ENCODE measurements around the gene RTN4.

Gene RTN4

DNA sequence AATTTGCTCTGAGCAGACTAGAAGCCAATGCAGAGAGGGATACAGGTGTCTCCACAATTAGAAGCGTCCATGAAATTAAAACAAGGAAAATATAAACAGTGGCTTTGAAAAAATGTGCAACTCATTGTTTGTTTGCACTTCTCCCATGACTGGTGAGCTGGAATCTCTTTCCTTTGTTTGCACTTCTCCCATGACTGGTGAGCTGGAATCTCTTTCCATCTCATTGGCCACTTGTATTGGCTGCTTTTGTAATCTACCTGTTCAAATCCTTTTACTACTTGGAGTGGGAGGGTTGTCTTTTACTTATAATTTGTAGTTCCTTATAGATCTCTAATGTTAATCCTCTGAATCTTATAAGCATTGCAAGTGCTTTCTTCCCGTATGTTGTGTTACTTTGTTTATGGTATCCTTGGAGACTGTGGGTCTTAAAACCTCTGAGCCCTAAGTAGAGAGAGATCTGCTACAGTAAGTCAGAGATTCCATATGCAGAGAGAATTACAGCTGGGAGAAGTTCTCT, 94.1 kb downstream of the RTN4 start:
- no peaks in the 10 kb centered on the region for H3K9me3 ChIP-seq (ENCODE audit: control insufficient read depth, low read length)
- no peaks in the 10 kb centered on the region for H3K27me3 ChIP-seq (replicated peaks; ENCODE audit: control insufficient read depth, insufficient read depth, low read length, poor library complexity, severe bottlenecking)
- H3K4me1 ChIP-seq (ENCODE audit: control insufficient read depth, insufficient read depth, low read length, poor library complexity, severe bottlenecking): no peaks in the 10 kb centered on the region
- H3K4me3 ChIP-seq (ENCODE audit: insufficient read depth, low read depth, low read length, poor library complexity, severe bottlenecking): no peak overlapping the region
- no peak for DNase-seq
- H3K36me3 ChIP-seq (ENCODE audit: control insufficient read depth, insufficient read depth, low read length): no peaks in the 10 kb centered on the region
- no peak overlapping the region for H3K27ac ChIP-seq (ENCODE audit: insufficient read depth, low read length, poor library complexity, severe bottlenecking)

DNA sequence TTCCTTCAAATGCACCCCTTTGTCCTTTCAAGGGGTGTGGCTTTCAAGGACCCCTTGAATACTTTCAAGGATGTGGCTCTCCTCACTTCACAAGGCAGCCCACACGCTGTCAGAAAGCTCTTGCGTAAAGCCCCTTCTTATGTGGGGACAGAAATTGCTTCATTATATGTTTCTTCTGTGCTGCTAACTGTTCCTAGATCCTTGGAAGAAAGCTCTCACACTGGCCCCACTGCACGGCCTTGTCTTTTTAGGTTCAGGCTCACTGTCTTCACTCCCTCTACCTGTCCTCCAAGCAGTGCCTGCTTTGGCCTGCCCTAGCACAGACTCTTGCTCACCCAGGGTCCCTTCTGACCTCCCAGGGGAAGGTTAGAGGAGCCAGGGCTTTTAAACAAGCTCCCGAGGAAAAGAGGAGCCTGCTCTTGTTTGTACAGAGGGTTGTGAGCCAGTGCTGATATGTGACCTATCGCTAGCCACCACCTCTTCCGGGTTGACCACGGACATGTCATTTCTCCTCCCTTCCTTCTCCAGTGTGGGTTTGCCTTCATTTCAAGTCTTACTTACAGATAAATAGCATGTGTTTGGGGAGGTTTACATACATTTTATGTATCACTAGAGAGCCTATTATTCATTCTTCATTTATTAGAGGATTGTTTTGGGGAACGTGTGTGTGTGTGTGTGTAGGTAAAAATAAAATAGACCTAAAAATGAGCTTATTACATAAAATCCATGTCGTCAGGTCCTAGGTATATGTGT, 94.7 kb downstream of the RTN4 start:
- no peaks in the 10 kb centered on the region for H3K4me1 ChIP-seq (ENCODE audit: control insufficient read depth, insufficient read depth, low read length, poor library complexity, severe bottlenecking)
- DNase-seq: no peak
- no peaks in the 10 kb centered on the region for H3K36me3 ChIP-seq (ENCODE audit: control insufficient read depth, insufficient read depth, low read length)
- H3K27ac ChIP-seq (ENCODE audit: insufficient read depth, low read length, poor library complexity, severe bottlenecking): no peak overlapping the region
- no peak overlapping the region for H3K4me3 ChIP-seq (ENCODE audit: insufficient read depth, low read depth, low read length, poor library complexity, severe bottlenecking)
- no peaks in the 10 kb centered on the region for H3K27me3 ChIP-seq (replicated peaks; ENCODE audit: control insufficient read depth, insufficient read depth, low read length, poor library complexity, severe bottlenecking)
- H3K9me3 ChIP-seq (ENCODE audit: control insufficient read depth, low read length): no peaks in the 10 kb centered on the region

DNA sequence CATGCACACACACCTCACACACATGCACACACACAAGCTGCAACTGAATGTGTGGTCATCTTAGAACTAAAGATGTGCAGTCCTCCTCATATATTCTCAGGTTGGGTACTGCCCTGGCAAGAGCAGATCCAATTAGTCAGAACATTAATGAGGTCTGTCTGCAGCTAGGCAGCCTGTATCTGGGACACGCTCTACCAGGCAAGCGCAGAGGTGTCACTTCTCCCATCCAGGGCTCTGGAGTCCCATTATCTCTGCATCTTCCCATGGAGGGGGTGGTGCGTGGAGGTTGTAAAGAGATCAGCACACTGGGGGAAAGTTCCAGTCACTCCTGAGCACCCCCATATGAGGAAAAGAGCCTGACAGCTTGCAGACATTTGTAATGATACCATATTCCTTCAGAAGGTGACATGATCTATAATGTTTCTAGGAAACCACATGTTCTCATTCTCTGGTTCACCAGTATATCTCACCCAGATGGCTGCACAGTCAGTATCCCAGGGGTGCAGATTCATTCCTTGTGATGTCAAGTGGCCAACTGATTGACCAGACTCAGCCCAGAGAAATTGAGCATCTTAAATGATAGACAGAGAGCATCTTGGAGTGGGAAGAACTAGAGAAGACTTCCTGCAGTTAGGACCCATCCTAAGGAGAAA, 95.4 kb downstream of the RTN4 start:
- DNase-seq: no peak
- Histone ChIP-seq H3K9me3 (ENCODE audit: control insufficient read depth, low read length) (no peaks in the 10 kb centered on the region), H3K27ac (ENCODE audit: insufficient read depth, low read length, poor library complexity, severe bottlenecking) (no peak overlapping the region), H3K27me3 (replicated peaks; ENCODE audit: control insufficient read depth, insufficient read depth, low read length, poor library complexity, severe bottlenecking) (no peaks in the 10 kb centered on the region), H3K4me3 (ENCODE audit: insufficient read depth, low read depth, low read length, poor library complexity, severe bottlenecking) (no peak overlapping the region), H3K4me1 (ENCODE audit: control insufficient read depth, insufficient read depth, low read length, poor library complexity, severe bottlenecking) (no peaks in the 10 kb centered on the region), H3K36me3 (ENCODE audit: control insufficient read depth, insufficient read depth, low read length) (no peaks in the 10 kb centered on the region)

GRCh38 chr2:54954158-54954557, 96.1 kb downstream of the RTN4 start:
- Histone ChIP-seq H3K36me3 (ENCODE audit: control insufficient read depth, insufficient read depth, low read length) (no peaks in the 10 kb centered on the region), H3K9me3 (ENCODE audit: control insufficient read depth, low read length) (no peaks in the 10 kb centered on the region), H3K4me1 (ENCODE audit: control insufficient read depth, insufficient read depth, low read length, poor library complexity, severe bottlenecking) (no peaks in the 10 kb centered on the region), H3K4me3 (ENCODE audit: insufficient read depth, low read depth, low read length, poor library complexity, severe bottlenecking) (no peak overlapping the region), H3K27ac (ENCODE audit: insufficient read depth, low read length, poor library complexity, severe bottlenecking) (no peak overlapping the region), H3K27me3 (replicated peaks; ENCODE audit: control insufficient read depth, insufficient read depth, low read length, poor library complexity, severe bottlenecking) (no peaks in the 10 kb centered on the region)
- DNase-seq: no peak

DNA sequence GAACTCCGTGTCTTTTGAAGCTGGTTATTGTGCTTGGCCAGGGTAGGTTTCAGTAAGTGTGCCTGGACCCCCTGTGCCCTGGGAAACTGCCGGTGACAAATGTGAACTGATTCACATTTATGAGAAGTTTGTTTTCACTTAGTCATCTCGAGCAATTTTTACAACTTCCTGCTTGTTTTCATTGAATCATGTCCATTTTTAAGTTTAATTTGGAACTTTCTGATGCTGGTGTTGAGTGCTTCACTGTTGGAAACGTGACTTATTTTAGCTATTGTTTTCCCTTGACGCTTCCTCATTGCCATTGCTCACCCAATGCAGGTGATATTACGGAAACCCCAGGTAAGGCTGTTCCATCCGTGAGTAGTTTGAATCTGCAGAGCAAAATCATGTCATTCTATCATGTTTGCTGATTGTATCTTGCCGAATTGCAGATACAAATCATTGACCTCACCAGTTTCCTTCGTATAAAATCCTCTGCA, 97.2 kb downstream of the RTN4 start:
- Histone ChIP-seq H3K4me1 (ENCODE audit: control insufficient read depth, insufficient read depth, low read length, poor library complexity, severe bottlenecking) (no peaks in the 10 kb centered on the region), H3K27me3 (replicated peaks; ENCODE audit: control insufficient read depth, insufficient read depth, low read length, poor library complexity, severe bottlenecking) (no peaks in the 10 kb centered on the region), H3K36me3 (ENCODE audit: control insufficient read depth, insufficient read depth, low read length) (no peaks in the 10 kb centered on the region), H3K9me3 (ENCODE audit: control insufficient read depth, low read length) (no peaks in the 10 kb centered on the region), H3K4me3 (ENCODE audit: insufficient read depth, low read depth, low read length, poor library complexity, severe bottlenecking) (no peak overlapping the region), H3K27ac (ENCODE audit: insufficient read depth, low read length, poor library complexity, severe bottlenecking) (no peak overlapping the region)
- DNase-seq: no peak

GRCh38 chr2:54952425-54952824, 97.8 kb downstream of the RTN4 start:
- H3K4me3 ChIP-seq (ENCODE audit: insufficient read depth, low read depth, low read length, poor library complexity, severe bottlenecking): no peak overlapping the region
- no peak overlapping the region for H3K27ac ChIP-seq (ENCODE audit: insufficient read depth, low read length, poor library complexity, severe bottlenecking)
- no peaks in the 10 kb centered on the region for H3K9me3 ChIP-seq (ENCODE audit: control insufficient read depth, low read length)
- no peaks in the 10 kb centered on the region for H3K36me3 ChIP-seq (ENCODE audit: control insufficient read depth, insufficient read depth, low read length)
- no peak for DNase-seq
- no peaks in the 10 kb centered on the region for H3K27me3 ChIP-seq (replicated peaks; ENCODE audit: control insufficient read depth, insufficient read depth, low read length, poor library complexity, severe bottlenecking)
- no peaks in the 10 kb centered on the region for H3K4me1 ChIP-seq (ENCODE audit: control insufficient read depth, insufficient read depth, low read length, poor library complexity, severe bottlenecking)

- DNase-seq: no peak
- H3K36me3 ChIP-seq (ENCODE audit: control insufficient read depth, insufficient read depth, low read length): no peaks in the 10 kb centered on the region
- H3K4me3 ChIP-seq (ENCODE audit: insufficient read depth, low read depth, low read length, poor library complexity, severe bottlenecking): no peak overlapping the region
- H3K27me3 ChIP-seq (replicated peaks; ENCODE audit: control insufficient read depth, insufficient read depth, low read length, poor library complexity, severe bottlenecking): no peaks in the 10 kb centered on the region
- no peaks in the 10 kb centered on the region for H3K4me1 ChIP-seq (ENCODE audit: control insufficient read depth, insufficient read depth, low read length, poor library complexity, severe bottlenecking)
- H3K27ac ChIP-seq (ENCODE audit: insufficient read depth, low read length, poor library complexity, severe bottlenecking): no peak overlapping the region
- no peaks in the 10 kb centered on the region for H3K9me3 ChIP-seq (ENCODE audit: control insufficient read depth, low read length)
Observed at GRCh38 chr2:54950811-54951210, 99.4 kb downstream of the RTN4 start.

GRCh38 chr2:54949431-54949830, 100.8 kb downstream of the RTN4 start:
- Histone ChIP-seq H3K27ac (ENCODE audit: insufficient read depth, low read length, poor library complexity, severe bottlenecking) (no peak overlapping the region), H3K4me3 (ENCODE audit: insufficient read depth, low read depth, low read length, poor library complexity, severe bottlenecking) (no peak overlapping the region), H3K36me3 (ENCODE audit: control insufficient read depth, insufficient read depth, low read length) (no peaks in the 10 kb centered on the region), H3K9me3 (ENCODE audit: control insufficient read depth, low read length) (no peaks in the 10 kb centered on the region), H3K27me3 (replicated peaks; ENCODE audit: control insufficient read depth, insufficient read depth, low read length, poor library complexity, severe bottlenecking) (no peaks in the 10 kb centered on the region), H3K4me1 (ENCODE audit: control insufficient read depth, insufficient read depth, low read length, poor library complexity, severe bottlenecking) (no peaks in the 10 kb centered on the region)
- DNase-seq: no peak

- no peak for DNase-seq
- no peaks in the 10 kb centered on the region for H3K36me3 ChIP-seq (ENCODE audit: control insufficient read depth, insufficient read depth, low read length)
- no peaks in the 10 kb centered on the region for H3K4me1 ChIP-seq (ENCODE audit: control insufficient read depth, insufficient read depth, low read length, poor library complexity, severe bottlenecking)
- H3K27me3 ChIP-seq (replicated peaks; ENCODE audit: control insufficient read depth, insufficient read depth, low read length, poor library complexity, severe bottlenecking): no peaks in the 10 kb centered on the region
- H3K27ac ChIP-seq (ENCODE audit: insufficient read depth, low read length, poor library complexity, severe bottlenecking): no peak overlapping the region
- no peaks in the 10 kb centered on the region for H3K9me3 ChIP-seq (ENCODE audit: control insufficient read depth, low read length)
- no peak overlapping the region for H3K4me3 ChIP-seq (ENCODE audit: insufficient read depth, low read depth, low read length, poor library complexity, severe bottlenecking)
Observed at GRCh38 chr2:54948120-54948519, 102.1 kb downstream of the RTN4 start.

GRCh38 chr2:54947646-54948045, 102.6 kb downstream of the RTN4 start:
- H3K9me3 ChIP-seq (ENCODE audit: control insufficient read depth, low read length): no peaks in the 10 kb centered on the region
- H3K4me1 ChIP-seq (ENCODE audit: control insufficient read depth, insufficient read depth, low read length, poor library complexity, severe bottlenecking): peaks cover 3% of the 10 kb centered on the region
- no peaks in the 10 kb centered on the region for H3K27me3 ChIP-seq (replicated peaks; ENCODE audit: control insufficient read depth, insufficient read depth, low read length, poor library complexity, severe bottlenecking)
- DNase-seq: no peak
- H3K36me3 ChIP-seq (ENCODE audit: control insufficient read depth, insufficient read depth, low read length): no peaks in the 10 kb centered on the region
- H3K27ac ChIP-seq (ENCODE audit: insufficient read depth, low read length, poor library complexity, severe bottlenecking): no peak overlapping the region
- H3K4me3 ChIP-seq (ENCODE audit: insufficient read depth, low read depth, low read length, poor library complexity, severe bottlenecking): no peak overlapping the region

Data from effector memory CD4-positive, alpha-beta T cell (primary cell).